HG03439 (cell line): Measurements from ENCODE around the gene CD164L2.

Experiments used
- ATAC-seq: cut with Tn5 transposase; IDR thresholded peaks from one replicate; pipeline ENCODE4 v1.9.1; 2021; ENCODE audit warnings: mild to moderate bottlenecking, moderate library complexity; ENCODE audit not compliant: unreplicated experiment

Gene CD164L2

DNA sequence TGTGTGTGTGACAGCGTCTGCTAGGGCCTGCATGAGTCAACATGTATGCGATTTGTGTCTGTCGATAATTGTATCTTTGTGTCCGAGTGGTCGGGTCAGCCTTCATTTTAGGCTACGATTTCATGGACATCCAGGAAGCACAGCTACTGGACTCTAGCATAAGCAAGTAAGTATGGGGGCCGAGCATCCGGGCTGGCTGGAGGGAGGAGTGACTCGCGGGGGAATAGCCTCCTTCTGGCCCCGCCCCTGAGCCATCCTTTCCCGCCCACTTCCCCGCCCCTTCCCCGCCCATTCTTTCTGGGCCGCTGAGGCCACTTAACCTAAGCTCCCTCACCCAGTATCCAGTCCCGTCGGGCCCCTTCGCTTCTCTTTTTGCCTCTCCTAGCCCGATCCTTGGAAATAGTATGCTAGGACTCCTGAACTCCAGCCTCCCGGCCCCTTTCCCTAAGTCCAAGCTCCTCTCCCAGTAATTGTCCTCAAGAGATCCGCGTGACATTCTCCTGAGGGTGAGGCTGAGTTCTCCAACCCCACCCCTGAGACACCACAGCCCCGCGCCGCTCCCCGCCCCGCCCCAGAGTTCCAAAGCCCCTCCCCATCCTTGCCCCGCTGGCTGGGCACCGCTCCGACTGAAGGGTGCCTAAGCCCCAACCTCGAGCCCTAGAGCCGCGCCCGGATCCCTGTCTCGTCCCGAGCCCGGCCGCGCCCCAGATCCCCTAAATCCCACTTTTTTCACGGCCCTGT lies 17.6 kb downstream of the CD164L2 start:
- peak; percentile 19 for ATAC-seq

DNA sequence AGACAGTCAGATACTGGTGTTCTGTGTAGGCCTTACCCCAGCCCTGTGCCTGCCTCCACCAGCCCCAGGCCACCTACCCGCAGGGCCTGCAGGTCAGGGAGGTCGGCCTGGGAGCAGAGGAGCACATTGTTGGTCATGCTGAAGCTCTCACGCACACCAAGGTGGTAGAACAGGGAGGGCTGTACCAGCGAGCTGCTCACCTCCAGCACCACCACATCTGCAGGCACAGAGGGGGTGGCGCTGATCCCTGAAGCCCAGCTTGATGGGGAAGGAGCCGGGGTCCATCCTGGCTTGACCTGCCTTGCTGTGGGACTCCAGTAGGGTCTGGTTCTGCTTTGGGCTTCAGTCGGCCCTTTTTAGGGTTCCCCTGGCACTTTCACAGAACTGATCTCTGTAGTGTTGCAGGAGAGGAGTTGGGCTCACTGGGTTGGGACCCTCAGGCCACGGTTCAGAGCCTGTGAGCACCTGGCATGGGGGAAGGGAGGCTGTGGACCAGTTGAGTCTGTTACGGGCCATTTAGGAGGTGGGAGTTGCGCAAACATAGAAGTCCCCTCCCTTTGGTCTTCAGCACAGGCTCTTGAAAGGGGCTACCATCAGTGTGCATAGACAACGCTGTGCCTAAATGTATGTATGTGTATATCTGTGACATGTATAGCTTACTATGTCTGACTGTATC lies 18.3 kb downstream of the CD164L2 start:
- ATAC-seq: no peak

- ATAC-seq: no peak
These were observed 19.1 kb downstream of the CD164L2 start for GRCh38 chr1:27363766-27364695.

GRCh38 chr1:27361553-27361952 lies 21.6 kb downstream of the CD164L2 start:
- no peak for ATAC-seq

DNA sequence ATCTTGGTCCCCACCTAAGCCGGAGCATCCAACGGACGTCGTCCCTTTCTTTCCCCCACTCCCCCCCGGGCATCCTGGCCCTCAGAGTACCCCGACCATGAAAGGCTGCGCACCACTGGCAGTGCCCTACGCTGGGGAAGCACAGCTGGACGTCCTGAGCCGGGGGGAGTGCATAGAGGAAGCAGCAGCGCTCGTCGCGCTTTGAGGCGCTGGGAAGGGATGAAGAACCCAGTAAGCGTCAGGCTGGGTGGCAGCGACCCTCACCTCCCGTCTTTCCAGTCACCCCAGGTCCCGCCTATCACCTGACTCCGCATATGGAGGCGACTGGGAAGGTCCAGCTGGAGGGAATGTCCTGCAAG lies 22.1 kb downstream of the CD164L2 start:
- ATAC-seq: no peak

- ATAC-seq: no peak
These were observed 22.7 kb downstream of the CD164L2 start for GRCh38 chr1:27360159-27361043.

DNA sequence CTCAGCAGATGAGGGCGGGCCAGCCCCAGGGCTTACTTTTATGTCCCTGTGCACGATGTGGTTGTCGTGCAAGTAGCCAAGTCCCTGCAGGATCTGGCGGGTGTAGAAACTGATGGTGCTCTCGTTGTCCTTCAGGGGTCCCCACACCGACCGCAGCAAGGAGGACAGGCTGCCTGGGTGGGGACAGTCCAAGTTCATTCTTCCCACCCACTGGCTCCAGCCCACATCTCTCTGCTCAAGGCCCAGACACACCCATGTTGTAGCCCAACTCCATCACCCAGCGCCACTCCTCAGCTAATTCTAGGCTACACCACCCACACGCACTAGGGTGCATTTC lies 23.3 kb downstream of the CD164L2 start:
- ATAC-seq: no peak

GRCh38 chr1:27358928-27359313 lies 24.2 kb downstream of the CD164L2 start:
- ATAC-seq: no peak

DNA sequence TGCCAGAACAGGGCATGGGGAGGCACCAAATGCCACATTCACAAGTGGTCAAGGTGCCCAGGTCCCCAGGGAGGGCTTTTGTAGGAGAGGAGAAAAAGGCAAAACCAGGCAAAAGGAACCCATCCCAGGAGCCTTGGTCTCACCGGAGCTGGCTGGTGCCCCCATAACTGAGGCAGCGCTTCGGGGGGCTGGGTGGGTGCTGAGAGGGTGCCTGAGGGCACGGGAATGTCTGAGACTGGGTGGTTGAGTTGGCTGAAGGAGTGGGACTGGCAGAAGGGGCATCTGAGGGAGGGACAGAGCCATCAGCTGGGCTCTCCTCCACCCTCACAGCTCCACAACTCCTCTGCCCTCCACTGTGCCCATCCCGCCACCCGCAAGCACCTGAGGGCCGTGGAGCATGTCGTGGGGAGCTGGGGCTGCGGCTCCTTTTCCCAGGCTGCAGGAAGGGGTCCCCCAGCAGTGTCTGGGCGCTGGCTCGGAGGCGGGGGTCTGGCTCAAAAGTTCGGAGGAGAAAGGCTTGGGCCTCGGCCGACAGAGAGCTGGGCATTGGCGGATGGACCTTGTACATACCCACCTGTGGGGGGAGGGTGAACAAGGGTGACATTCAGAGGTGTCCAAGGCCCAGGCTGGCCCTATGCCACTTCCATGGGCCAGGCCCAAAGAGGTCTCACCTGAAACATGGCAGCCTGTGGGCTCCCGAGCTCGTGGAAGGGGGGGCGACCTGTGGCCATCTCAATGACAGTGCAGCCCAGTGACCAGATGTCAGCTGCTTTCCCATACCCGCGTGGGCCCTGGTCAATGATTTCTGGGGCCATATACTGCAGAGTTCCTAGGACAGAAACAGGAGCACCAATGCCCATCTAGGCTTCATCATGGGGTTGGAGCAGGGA lies 24.9 kb downstream of the CD164L2 start:
- ATAC-seq: no peak

GRCh38 chr1:27357281-27358037 lies 25.7 kb downstream of the CD164L2 start:
- peak; percentile 54 for ATAC-seq

GRCh38 chr1:27356619-27357280 lies 26.4 kb downstream of the CD164L2 start:
- peak; percentile 39 for ATAC-seq

- no peak for ATAC-seq
These were observed 26.9 kb downstream of the CD164L2 start for GRCh38 chr1:27356277-27356618.

DNA sequence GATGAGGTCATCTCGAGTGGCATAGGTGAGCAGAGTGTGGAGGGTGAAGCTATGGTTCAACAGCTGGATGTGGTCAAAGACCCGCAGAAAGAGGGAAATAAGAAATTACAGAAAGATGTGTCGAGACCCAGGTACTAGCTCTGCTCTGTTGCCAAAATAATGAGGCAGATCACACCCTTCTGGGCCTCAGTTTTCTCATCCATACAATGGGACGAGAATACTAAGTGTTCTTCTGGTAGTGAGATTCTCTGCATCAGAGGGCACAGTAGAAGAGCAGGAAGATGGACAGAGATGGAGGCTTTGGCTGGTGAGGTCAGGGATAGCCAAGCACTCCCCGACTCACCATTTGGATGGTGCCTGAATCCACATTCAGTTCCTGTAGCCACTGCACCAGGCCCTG lies 27.4 kb downstream of the CD164L2 start:
- no peak for ATAC-seq

GRCh38 chr1:27353629-27354028 lies 29.5 kb downstream of the CD164L2 start:
- no peak for ATAC-seq

DNA sequence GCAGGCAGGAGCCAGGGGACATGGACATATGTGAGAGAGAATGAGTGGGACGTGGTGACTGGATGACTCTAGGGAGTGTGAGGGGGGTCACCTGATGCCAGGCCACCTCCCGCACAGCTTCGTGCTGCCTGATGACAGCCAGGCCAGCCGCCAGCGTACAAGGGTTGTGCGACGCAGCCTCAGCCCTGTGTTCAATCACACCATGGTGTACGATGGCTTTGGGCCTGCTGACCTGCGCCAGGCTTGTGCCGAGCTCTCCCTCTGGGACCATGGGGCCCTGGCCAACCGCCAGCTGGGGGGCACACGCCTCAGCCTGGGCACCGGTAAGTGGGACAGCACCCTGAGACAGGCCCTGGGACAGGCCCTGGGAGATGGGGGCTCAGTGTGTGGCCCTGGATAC lies 30.0 kb downstream of the CD164L2 start:
- no peak for ATAC-seq

GRCh38 chr1:27351541-27352107 lies 31.5 kb downstream of the CD164L2 start:
- no peak for ATAC-seq

- no peak for ATAC-seq
These were observed 32.2 kb downstream of the CD164L2 start for GRCh38 chr1:27350663-27351540.
